HepG2 (cell line): ENCODE data around the gene ACTR10. TPM values are rescaled to one million over a fixed set of nuclear protein-coding genes. Genes with fewer than 3 reads are reported as not detected.

Source experiments
- ATAC-seq: fragments of 200-7000 bp; cut with Tn5 transposase; 3 replicates; pipeline ENCODE4 v1.9.1; 2020; ENCODE audit warnings: mild to moderate bottlenecking, moderate library complexity
- BruUV-seq: library from RNA; stranded (reverse); fragments of 400-500 nt; replicated peaks from 2 replicates; lab custom pipeline; 2021; lab: Mats Ljungman, UMichigan
- CTCF ChIA-PET: fragments of 300-600 bp; formaldehyde crosslinking; extraction: SDS; loops from one replicate; lab custom pipeline; 2021; ENCODE audit warnings: low total read pairs, inconsistent platforms, low intra/inter-chr PET ratio; lab: Yijun Ruan, JAX
- POLR2A ChIA-PET: fragments of 350-600 bp; sonication (Branson Sonifier 250); formaldehyde crosslinking; loops from one replicate; lab custom pipeline; 2020; ENCODE audit warnings: antibody characterized with exemption, inconsistent platforms; lab: Yijun Ruan, JAX
- DNase-seq: peaks from one replicate; pipeline ENCODE4 v3.0.0-alpha.2; 2015; ENCODE audit warnings: low spot score
- FAIRE-seq: peaks from 3 replicates; lab custom pipeline; 2011; peaks lifted over from hg19 to GRCh38; lab: Jason Lieb, UNC
- H2AFZ ChIP-seq: one replicate; pipeline ENCODE4 v1.6.1; 2011; ENCODE audit warnings: low read length, inconsistent platforms
- H3K27ac ChIP-seq: fragments of 300-600 bp; 3 replicates; pipeline ENCODE4 v1.8.0; 2011; ENCODE audit warnings: mixed run types, mild to moderate bottlenecking, mixed read lengths, low read length, inconsistent platforms; ENCODE audit not compliant: insufficient read depth; ENCODE audit errors: extremely low read length
- H3K27me3 ChIP-seq, 2 experiments: fragments of 200-600 bp in 1 of 2; 2 replicates in 1 of 2; 3 replicates in 1 of 2; pipeline versions ENCODE4 v1.6.0 to v1.8.0; 2011; ENCODE audit warnings: low read length in 2 of 2, mild to moderate bottlenecking in 2 of 2, moderate library complexity in 2 of 2, inconsistent platforms in 1 of 2; ENCODE audit not compliant: insufficient read depth in 2 of 2, control insufficient read depth in 1 of 2
- H3K36me3 ChIP-seq, 2 experiments: fragments of 200-600 bp in 1 of 2; replicated peaks in 1 of 2; 2 replicates in 1 of 2; 3 replicates in 1 of 2; pipeline versions ENCODE4 v1.5.1 to v1.8.0; 2011; ENCODE audit warnings: low read length in 2 of 2, inconsistent platforms in 1 of 2; ENCODE audit not compliant: insufficient read depth in 2 of 2, control insufficient read depth in 1 of 2
- H3K4me1 ChIP-seq: 2 replicates; pipeline ENCODE4 v1.5.1; 2012; ENCODE audit warnings: low read length, inconsistent platforms; ENCODE audit not compliant: insufficient read depth
- H3K4me2 ChIP-seq: 2 replicates; pipeline ENCODE4 v1.6.0; 2011; ENCODE audit warnings: low read depth, low read length, inconsistent platforms
- H3K4me3 ChIP-seq, 3 experiments: fragments of 200-600 bp in 1 of 3; sonication (generic), shearing (Covaris generic) in 1 of 3; replicated peaks in 1 of 3; 2 replicates each; pipeline ENCODE4 v1.5.1; 2011 to 2016; ENCODE audit warnings: low read length in 3 of 3, inconsistent platforms in 2 of 3, low read depth in 2 of 3, mild to moderate bottlenecking in 2 of 3, control low read depth in 1 of 3, mixed read lengths in 1 of 3; ENCODE audit not compliant: insufficient read depth in 1 of 3
- H3K79me2 ChIP-seq: one replicate; pipeline ENCODE4 v1.6.1; 2011; ENCODE audit warnings: low read length, inconsistent platforms; ENCODE audit not compliant: insufficient read depth
- H3K9ac ChIP-seq: 2 replicates; pipeline ENCODE4 v1.6.0; 2011; ENCODE audit warnings: mild to moderate bottlenecking, low read depth, low read length, inconsistent platforms; ENCODE audit not compliant: insufficient read depth
- H3K9me3 ChIP-seq: 2 replicates; pipeline ENCODE4 v1.5.1; 2012; ENCODE audit warnings: mild to moderate bottlenecking, low read length
- H4K20me1 ChIP-seq: 2 replicates; pipeline ENCODE4 v1.6.0; 2011; ENCODE audit warnings: inconsistent platforms, mild to moderate bottlenecking, low read length, moderate library complexity; ENCODE audit not compliant: insufficient read depth
- DMAP1 ChIP-seq: IDR thresholded peaks from 2 replicates; pipeline ENCODE4 v1.6.1; 2016
- NFE2L2 ChIP-seq: fragments of 150-350 bp; IDR thresholded peaks from 2 replicates; pipeline ENCODE4 v1.6.1; 2014; ENCODE audit warnings: low read length
- RBM22 ChIP-seq: fragments of 200-400 bp; formaldehyde crosslinking; optimal IDR thresholded peaks from 2 replicates; pipeline ENCODE3; 2017; ENCODE audit warnings: mild to moderate bottlenecking, low read length, moderate library complexity
- ZBTB21 ChIP-seq: sonication (generic); formaldehyde crosslinking; IDR thresholded peaks from 2 replicates; pipeline ENCODE4 v1.4.0; 2020; ENCODE audit warnings: missing genetic modification reagents
- WGBS: methylation state at CpG from one replicate; pipeline ENCODE4 v1.1.6; 2017; ENCODE audit warnings: low lambda C conversion rate; 5-methylcytosine and 5-hydroxymethylcytosine counted together
- in situ Hi-C: cut with HindIII; loops from 2 replicates; pipeline ENCODE4 v1.10.0; 2017; ENCODE audit warnings: low pct_unique_long_range_greater_than_20kb; ENCODE audit not compliant: extremely low pct_ligation_motif_present
- intact Hi-C: fragments of 100-400 bp; cut with micrococcal nuclease; formaldehyde crosslinking; loops from one replicate; pipeline ENCODE4 v1.10.0; 2022; ENCODE audit not compliant: unreplicated experiment
- polyA plus RNA-seq, 8 experiments: library from polyadenylated mRNA; depleted of rRNA in 3 of 8; stranded (reverse) in 7 of 8; unstranded in 1 of 8; fragments of >200 nt; fragmentation: Illumina TruSeq in 4 of 8; extraction: Trizol in 4 of 8; gene quantifications; 2 replicates each; pipeline versions ENCODE4 v1.2.1 to v1.2.3, GENCODE V29; 2011 to 2016; ENCODE audit warnings: low read depth in 4 of 8, missing spikeins in 1 of 8, mixed read lengths in 1 of 8; ENCODE audit not compliant: insufficient read depth in 1 of 8
- total RNA-seq, 5 experiments: library from RNA; depleted of rRNA; stranded (reverse); fragments of >200 nt; fragmentation: Illumina TruSeq; extraction: Trizol; gene quantifications; 2 replicates each; pipeline ENCODE4 v1.2.3, GENCODE V29; 2016; ENCODE audit warnings: low read depth in 1 of 5
- TF ChIP-seq, protein P1 (sequence below): sonication (generic); formaldehyde crosslinking; IDR thresholded peaks from 2 replicates; pipeline ENCODE4 v1.5.0; 2020; ENCODE audit warnings: mild to moderate bottlenecking, missing genetic modification reagents

ACTR10 gene
- total and polyA plus RNA-seq, 2 of the 13 experiments (the other 11 are each of a cell fraction or from before 2014, with no cell fraction given): 30.0 to 41.3 TPM

DNA sequence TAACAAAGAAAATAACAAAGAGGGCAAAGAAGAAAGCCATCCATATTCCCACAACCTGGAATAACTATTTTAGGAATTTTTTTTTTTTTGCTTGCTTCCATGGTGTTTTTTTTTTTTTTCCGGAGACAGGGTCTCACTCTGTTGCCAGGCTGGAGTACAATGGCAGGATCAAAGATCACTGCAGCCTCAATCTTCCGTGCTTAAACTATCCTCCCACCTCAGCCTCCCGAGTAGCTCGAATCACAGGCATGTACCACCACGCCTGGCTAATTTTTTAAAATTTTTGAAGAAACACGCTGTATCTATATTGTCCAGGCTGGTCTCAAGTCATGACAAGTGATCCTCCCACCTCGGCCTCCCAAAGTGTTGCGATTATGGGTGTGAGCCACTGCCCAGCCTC is 78.2 kb downstream of the ACTR10 start:
- Histone ChIP-seq H3K79me2 (peaks cover 90% of the 10 kb centered on the region), H2AFZ (no peak overlapping the region), H3K36me3 (peaks cover 5 to 54% of the 10 kb centered on the region in 2 experiments; a peak in 4 of 5 replicates), H3K27me3 (no peaks in the 10 kb centered on the region), H3K9ac (no peak overlapping the region), H4K20me1 (no peaks in the 10 kb centered on the region), H3K27ac (no peak overlapping the region), H3K4me1 (peaks cover 83% of the 10 kb centered on the region), H3K4me3 (no peak overlapping the region), H3K9me3 (no peaks in the 10 kb centered on the region), H3K4me2 (no peak overlapping the region)
- 93% methylated on average over 8 of the region's 8 CpGs for WGBS
- no peak for DNase-seq
- in situ Hi-C loops: no loop called here
- BruUV-seq: no TSS peak
- intact Hi-C loops: no loop called here
- no peak for ATAC-seq
- TF ChIP-seq, protein P1, sequence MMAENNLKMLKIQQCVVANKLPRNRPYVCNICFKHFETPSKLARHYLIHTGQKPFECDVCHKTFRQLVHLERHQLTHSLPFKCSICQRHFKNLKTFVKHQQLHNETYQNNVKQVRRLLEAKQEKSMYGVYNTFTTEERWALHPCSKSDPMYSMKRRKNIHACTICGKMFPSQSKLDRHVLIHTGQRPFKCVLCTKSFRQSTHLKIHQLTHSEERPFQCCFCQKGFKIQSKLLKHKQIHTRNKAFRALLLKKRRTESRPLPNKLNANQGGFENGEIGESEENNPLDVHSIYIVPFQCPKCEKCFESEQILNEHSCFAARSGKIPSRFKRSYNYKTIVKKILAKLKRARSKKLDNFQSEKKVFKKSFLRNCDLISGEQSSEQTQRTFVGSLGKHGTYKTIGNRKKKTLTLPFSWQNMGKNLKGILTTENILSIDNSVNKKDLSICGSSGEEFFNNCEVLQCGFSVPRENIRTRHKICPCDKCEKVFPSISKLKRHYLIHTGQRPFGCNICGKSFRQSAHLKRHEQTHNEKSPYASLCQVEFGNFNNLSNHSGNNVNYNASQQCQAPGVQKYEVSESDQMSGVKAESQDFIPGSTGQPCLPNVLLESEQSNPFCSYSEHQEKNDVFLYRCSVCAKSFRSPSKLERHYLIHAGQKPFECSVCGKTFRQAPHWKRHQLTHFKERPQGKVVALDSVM (CRISPR knock-in tag): peak; percentile 91
- no peak for TF ChIP-seq NFE2L2
- CTCF ChIA-PET: no interaction called here
- FAIRE-seq: no peak
- POLR2A ChIA-PET: interaction anchor here (7.3 kb wide), 1 partner anchor 21 kb away, joined by 92 read pairs; the partner anchor contains the start of gene ARID4A

DNA sequence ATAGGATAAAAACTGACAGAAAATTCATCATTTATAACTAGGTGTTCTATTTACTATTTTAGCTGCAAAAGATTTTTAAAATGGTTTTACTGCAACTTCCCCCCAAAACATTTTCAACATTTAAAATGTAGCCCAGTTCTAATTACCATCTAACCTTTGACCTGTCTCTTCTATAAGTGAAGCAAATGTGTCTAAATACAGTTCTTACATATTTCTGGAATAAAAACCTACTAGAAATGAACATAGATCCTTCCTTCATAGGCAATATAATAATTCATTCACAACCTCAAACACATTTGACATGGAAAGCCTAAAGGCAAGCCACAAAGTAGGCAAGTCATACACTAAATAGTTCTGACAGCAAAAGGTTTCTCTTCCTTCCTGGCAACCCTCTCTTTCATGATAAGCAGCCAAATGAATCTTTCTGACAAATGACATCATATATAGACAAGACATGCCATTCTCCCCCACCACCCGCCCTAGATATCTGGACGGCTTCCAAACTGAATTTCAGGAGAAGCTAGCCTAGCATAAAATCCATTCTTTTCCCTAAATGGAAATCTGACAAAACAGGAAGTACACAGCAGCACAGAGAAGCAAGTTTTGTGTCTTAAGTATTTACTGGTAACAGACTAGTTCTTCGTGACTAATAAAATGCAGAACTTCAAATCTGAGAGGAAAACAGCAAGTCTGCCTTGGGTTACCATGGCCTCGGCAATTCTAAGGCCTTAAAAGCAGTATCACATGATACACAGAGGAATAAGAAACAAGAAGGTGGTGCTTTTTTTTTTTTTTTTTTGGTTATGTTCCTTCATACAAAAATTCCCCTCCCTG is 81.2 kb downstream of the ACTR10 start:
- Histone ChIP-seq H3K4me2 (no peak overlapping the region), H4K20me1 (no peaks in the 10 kb centered on the region), H3K9ac (no peak overlapping the region), H3K36me3 (peaks cover 8 to 62% of the 10 kb centered on the region in 2 experiments), H3K4me3 (no peak overlapping the region)
- no peak for FAIRE-seq
- WGBS: 93% methylated on average over 4 of the region's 4 CpGs
- DNase-seq: no peak
- no TSS peak for BruUV-seq
- in situ Hi-C loops: no loop called here
- TF ChIP-seq ZBTB21 (CRISPR knock-in tag) (peak; percentile 35; the same call in 1 of the 2 replicates), DMAP1 (CRISPR knock-in tag) (no peak), RBM22 (peak; percentile 35)
- TF ChIP-seq, all 625 proteins: peak for 2
- POLR2A ChIA-PET: interaction anchor here (1.0 to 1.2 kb wide), 2 partner anchors 17 kb away, joined by 4 to 5 read pairs; partner anchors contain the start of gene ARID4A
- peaks cover 91% of the 10 kb centered on the region for H3K79me2 ChIP-seq
- intact Hi-C loops: no loop called here
- no peak for ATAC-seq
- peaks cover 85% of the 10 kb centered on the region for H3K4me1 ChIP-seq
- CTCF ChIA-PET: no interaction called here
- H3K27ac ChIP-seq: no peak overlapping the region
- H3K9me3 ChIP-seq: no peaks in the 10 kb centered on the region
- H2AFZ ChIP-seq: no peak overlapping the region
- no peaks in the 10 kb centered on the region for H3K27me3 ChIP-seq
